Inflammatory macrophage (primary cell): ENCODE results near the gene COL17A1.

ENCODE experiments used
- DNase-seq, 2 donors: peaks; one replicate each; pipeline ENCODE4 v3.0.0-alpha.2; 2020 to 2022

COL17A1 gene

GRCh38 chr10:104049504-104050250 is 36.0 kb downstream of the COL17A1 start:
- no peak for DNase-seq

- DNase-seq = no peak
Measured at GRCh38 chr10:104046651-104047050, 39.0 kb downstream of the COL17A1 start.

- peak; percentile 44 to 47 for DNase-seq
Measured at GRCh38 chr10:104045151-104046089, 40.3 kb downstream of the COL17A1 start.

- no peak for DNase-seq
Measured at GRCh38 chr10:104043854-104044253, 41.8 kb downstream of the COL17A1 start.

- DNase-seq = no peak
Measured at GRCh38 chr10:104043185-104043830, 42.4 kb downstream of the COL17A1 start.

GRCh38 chr10:104041891-104042535 is 43.7 kb downstream of the COL17A1 start:
- DNase-seq = no peak

GRCh38 chr10:104040862-104041789 is 44.6 kb downstream of the COL17A1 start:
- DNase-seq = no peak

GRCh38 chr10:104040382-104040781 is 45.3 kb downstream of the COL17A1 start:
- DNase-seq = no peak

- no peak for DNase-seq
Measured at GRCh38 chr10:104038958-104039752, 46.5 kb downstream of the COL17A1 start.

- DNase-seq = no peak
Measured at GRCh38 chr10:104038537-104038936, 47.1 kb downstream of the COL17A1 start.

GRCh38 chr10:104037261-104037951 is 48.3 kb downstream of the COL17A1 start:
- no peak for DNase-seq

GRCh38 chr10:104036518-104037260 is 49.0 kb downstream of the COL17A1 start:
- no peak for DNase-seq

GRCh38 chr10:104036069-104036384 is 49.7 kb downstream of the COL17A1 start:
- DNase-seq = no peak

- DNase-seq = no peak
Measured at GRCh38 chr10:104035194-104036068, 50.2 kb downstream of the COL17A1 start.

GRCh38 chr10:104034401-104035193 is 51.1 kb downstream of the COL17A1 start:
- no peak for DNase-seq

GRCh38 chr10:104033966-104034365 is 51.7 kb downstream of the COL17A1 start:
- DNase-seq = no peak

GRCh38 chr10:104033401-104033930 is 52.2 kb downstream of the COL17A1 start:
- no peak for DNase-seq
